ENCODE measurements around the gene ANKS3. TPM values are rescaled to one million over a fixed set of nuclear protein-coding genes. Genes with fewer than 3 reads are reported as not detected.

ANKS3 gene
- total RNA-seq, 1 donor: 39.4 TPM

DNA sequence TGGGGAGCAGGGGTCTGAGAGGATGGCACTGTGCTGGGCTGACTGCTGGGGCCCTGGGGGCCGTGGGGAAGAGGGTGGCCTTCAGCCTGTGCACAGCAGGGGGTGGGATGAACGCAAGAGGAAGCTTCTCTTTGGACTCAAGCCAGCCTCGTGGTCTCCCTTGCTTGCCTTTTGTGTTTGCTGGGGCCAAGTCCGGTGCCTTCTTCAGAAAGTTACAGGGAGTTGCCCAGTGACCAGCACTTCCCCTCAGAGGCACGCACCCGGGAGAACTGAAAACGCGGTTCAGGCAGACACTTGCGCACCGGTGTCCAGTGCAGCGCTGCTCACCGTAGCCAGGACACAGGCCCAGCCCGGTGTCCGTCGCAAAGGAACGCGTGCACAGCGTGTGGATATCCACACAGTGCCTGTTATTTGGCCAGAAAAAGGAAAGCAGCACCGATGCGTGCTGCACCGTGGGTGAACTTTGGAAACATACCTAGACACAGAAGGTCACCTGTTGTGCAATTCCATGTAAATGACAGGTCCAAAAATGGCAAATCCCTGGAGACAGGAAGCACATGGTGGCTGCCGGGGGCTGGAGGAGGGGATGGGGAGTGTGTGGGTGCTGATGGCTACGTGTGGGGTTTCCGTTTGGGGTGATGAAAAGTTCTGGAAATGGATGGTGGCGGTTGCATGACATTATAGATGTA, 70.2 kb downstream of the ANKS3 start:
- no peaks in the 10 kb centered on the region for H3K9me3 ChIP-seq (ENCODE audit: low read depth, low read length)
- peaks cover 30% of the 10 kb centered on the region for H4K20me1 ChIP-seq (ENCODE audit: insufficient read depth, low read length)
- TF ChIP-seq CTCF (IDR thresholded peaks at IDR 0.05; ENCODE audit: extremely low read depth, low read depth, low read length): no peak
- peaks cover 23% of the 10 kb centered on the region for H3K79me2 ChIP-seq (ENCODE audit: insufficient read depth, low read length)
- no peak overlapping the region for H3K27ac ChIP-seq (ENCODE audit: low read depth, low read length)
- no peak overlapping the region for H2AFZ ChIP-seq (ENCODE audit: low read length)
- DNase-seq (ENCODE audit: insufficient read length, low spot score, missing footprints): peak; percentile 63
- H3K27me3 ChIP-seq (ENCODE audit: insufficient read depth, low read length): no peaks in the 10 kb centered on the region
- H3K4me2 ChIP-seq (ENCODE audit: insufficient read depth, low read length): no peak overlapping the region
- H3K4me3 ChIP-seq (ENCODE audit: insufficient read depth, low read length): no peak overlapping the region
- H3K4me1 ChIP-seq (ENCODE audit: insufficient read depth, low read length): peaks cover 11% of the 10 kb centered on the region
- peaks cover 59% of the 10 kb centered on the region for H3K36me3 ChIP-seq (ENCODE audit: insufficient read depth, low read length)

DNA sequence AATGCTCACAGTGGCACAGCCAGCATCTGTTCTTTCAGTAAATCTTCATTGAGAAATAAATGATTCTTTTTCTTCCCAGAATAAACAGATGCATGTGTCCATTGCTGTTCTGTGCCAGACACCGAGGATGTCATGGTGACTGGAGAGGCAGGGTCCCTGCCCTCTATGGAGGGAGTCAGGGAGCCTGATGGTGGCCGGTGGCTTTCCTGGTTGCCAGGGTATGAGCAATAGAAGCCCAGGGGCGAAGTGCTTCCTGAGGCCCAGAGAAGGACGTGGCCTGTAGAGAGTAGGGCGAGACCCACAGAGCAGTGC, 70.7 kb downstream of the ANKS3 start:
- H3K27me3 ChIP-seq (ENCODE audit: insufficient read depth, low read length): no peaks in the 10 kb centered on the region
- H3K79me2 ChIP-seq (ENCODE audit: insufficient read depth, low read length): peaks cover 23% of the 10 kb centered on the region
- peaks cover 30% of the 10 kb centered on the region for H4K20me1 ChIP-seq (ENCODE audit: insufficient read depth, low read length)
- no peak overlapping the region for H3K27ac ChIP-seq (ENCODE audit: low read depth, low read length)
- H3K4me2 ChIP-seq (ENCODE audit: insufficient read depth, low read length): no peak overlapping the region
- H3K4me1 ChIP-seq (ENCODE audit: insufficient read depth, low read length): peaks cover 11% of the 10 kb centered on the region
- H3K4me3 ChIP-seq (ENCODE audit: insufficient read depth, low read length): no peak overlapping the region
- H3K9me3 ChIP-seq (ENCODE audit: low read depth, low read length): no peaks in the 10 kb centered on the region
- no peak overlapping the region for H2AFZ ChIP-seq (ENCODE audit: low read length)
- peaks cover 58% of the 10 kb centered on the region for H3K36me3 ChIP-seq (ENCODE audit: insufficient read depth, low read length)
- no peak for TF ChIP-seq CTCF (IDR thresholded peaks at IDR 0.05; ENCODE audit: extremely low read depth, low read depth, low read length)
- no peak for DNase-seq (ENCODE audit: insufficient read length, low spot score, missing footprints)

DNA sequence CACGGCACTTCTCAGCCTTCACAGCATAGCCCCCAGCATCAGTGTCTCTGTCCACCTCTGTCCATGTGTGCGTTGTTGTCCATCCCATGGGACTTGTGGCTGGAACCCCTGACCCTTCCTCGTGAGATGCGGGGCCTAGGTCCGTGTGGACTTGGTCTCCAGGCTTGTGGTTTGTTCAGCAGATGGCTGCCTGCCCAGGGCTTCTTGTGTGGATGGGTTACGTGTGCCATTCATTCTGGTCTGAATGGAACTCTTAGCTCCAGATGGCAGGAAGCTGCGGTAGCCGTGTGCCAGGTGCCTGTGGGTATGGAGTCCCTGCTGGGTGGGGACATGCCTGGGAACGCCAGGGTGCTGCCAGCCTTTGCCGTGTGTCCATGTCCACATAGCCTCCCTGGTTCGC, 72.4 kb downstream of the ANKS3 start:
- Histone ChIP-seq H3K79me2 (ENCODE audit: insufficient read depth, low read length) (peaks cover 28% of the 10 kb centered on the region), H3K4me2 (ENCODE audit: insufficient read depth, low read length) (no peak overlapping the region), H3K27ac (ENCODE audit: low read depth, low read length) (no peak overlapping the region), H3K36me3 (ENCODE audit: insufficient read depth, low read length) (peaks cover 50% of the 10 kb centered on the region), H3K9me3 (ENCODE audit: low read depth, low read length) (no peaks in the 10 kb centered on the region), H3K4me1 (ENCODE audit: insufficient read depth, low read length) (peaks cover 11% of the 10 kb centered on the region), H3K27me3 (ENCODE audit: insufficient read depth, low read length) (no peaks in the 10 kb centered on the region), H3K4me3 (ENCODE audit: insufficient read depth, low read length) (no peak overlapping the region), H2AFZ (ENCODE audit: low read length) (no peak overlapping the region), H4K20me1 (ENCODE audit: insufficient read depth, low read length) (peaks cover 30% of the 10 kb centered on the region)
- DNase-seq (ENCODE audit: insufficient read length, low spot score, missing footprints): peak; percentile 85
- TF ChIP-seq CTCF (IDR thresholded peaks at IDR 0.05; ENCODE audit: extremely low read depth, low read depth, low read length): no peak

DNA sequence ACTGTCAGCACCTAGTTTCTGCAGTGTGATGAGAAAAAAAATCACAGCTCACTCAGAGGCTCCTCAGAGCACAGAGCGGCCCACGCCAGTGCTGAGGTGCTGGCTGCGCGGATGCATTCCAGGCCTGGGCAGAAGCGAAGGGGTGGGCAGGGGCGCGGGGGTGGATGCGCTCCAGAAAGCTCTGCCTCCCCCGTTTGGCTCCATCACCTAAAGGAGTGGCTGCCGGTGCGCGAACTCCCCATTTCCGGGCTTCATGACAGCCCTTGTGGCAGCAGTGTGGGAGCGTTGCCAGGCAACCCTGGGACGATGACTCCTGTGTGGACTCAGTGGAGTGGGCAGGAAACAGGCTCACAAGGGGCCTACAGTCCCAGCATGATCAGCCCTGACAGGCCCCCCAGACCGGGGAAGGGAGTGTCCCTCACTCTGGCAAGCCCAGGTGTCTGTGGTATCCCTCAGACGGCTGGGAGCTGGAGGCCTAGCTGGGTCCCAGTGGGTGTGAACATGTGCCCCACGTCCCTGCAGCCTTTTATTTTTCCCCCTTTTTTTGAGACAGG, 73.5 kb downstream of the ANKS3 start:
- H3K9me3 ChIP-seq (ENCODE audit: low read depth, low read length): no peaks in the 10 kb centered on the region
- peak; percentile 98 for DNase-seq (ENCODE audit: insufficient read length, low spot score, missing footprints)
- peak overlapping the region; percentile 48 for H3K27ac ChIP-seq (ENCODE audit: low read depth, low read length)
- no peak overlapping the region for H3K4me3 ChIP-seq (ENCODE audit: insufficient read depth, low read length)
- H3K79me2 ChIP-seq (ENCODE audit: insufficient read depth, low read length): peaks cover 28% of the 10 kb centered on the region
- H2AFZ ChIP-seq (ENCODE audit: low read length): no peak overlapping the region
- H3K27me3 ChIP-seq (ENCODE audit: insufficient read depth, low read length): no peaks in the 10 kb centered on the region
- H4K20me1 ChIP-seq (ENCODE audit: insufficient read depth, low read length): peaks cover 30% of the 10 kb centered on the region
- peaks cover 45% of the 10 kb centered on the region for H3K36me3 ChIP-seq (ENCODE audit: insufficient read depth, low read length)
- TF ChIP-seq CTCF (IDR thresholded peaks at IDR 0.05; ENCODE audit: extremely low read depth, low read depth, low read length): no peak
- H3K4me2 ChIP-seq (ENCODE audit: insufficient read depth, low read length): no peak overlapping the region
- H3K4me1 ChIP-seq (ENCODE audit: insufficient read depth, low read length): peaks cover 11% of the 10 kb centered on the region
